HG02678 (cell line): Measurements from ENCODE around the gene ANKRD62.
"Not testable (repeated sequence)": the region's sequence is repeated elsewhere in the genome, so short reads cannot be mapped to it uniquely, and the experiment has no call there.

Source experiments
- ATAC-seq: cut with Tn5 transposase; IDR thresholded peaks from one replicate; pipeline ENCODE4 v1.9.1; 2021; ENCODE audit warnings: mild to moderate bottlenecking, moderate library complexity; ENCODE audit not compliant: unreplicated experiment

ANKRD62 gene

GRCh38 chr18:12065397-12065796 is 28.2 kb upstream of the ANKRD62 start:
- ATAC-seq, result no peak

GRCh38 chr18:12066910-12067511 is 26.6 kb upstream of the ANKRD62 start:
- no peak for ATAC-seq

GRCh38 chr18:12067671-12068070 is 26.0 kb upstream of the ANKRD62 start:
- ATAC-seq, result no peak

GRCh38 chr18:12068316-12068949 is 25.2 kb upstream of the ANKRD62 start:
- not testable (repeated sequence) for ATAC-seq

GRCh38 chr18:12068950-12069320 is 24.7 kb upstream of the ANKRD62 start:
- no peak for ATAC-seq

GRCh38 chr18:12071066-12071465 is 22.6 kb upstream of the ANKRD62 start:
- not testable (repeated sequence) for ATAC-seq

GRCh38 chr18:12072996-12073395 is 20.6 kb upstream of the ANKRD62 start:
- ATAC-seq, result no peak

- ATAC-seq, result no peak
Measured at GRCh38 chr18:12074736-12075135, 18.9 kb upstream of the ANKRD62 start.

GRCh38 chr18:12076424-12077140 is 17.1 kb upstream of the ANKRD62 start:
- ATAC-seq, result no peak

- not testable (repeated sequence) for ATAC-seq
Measured at GRCh38 chr18:12077994-12078393, 15.6 kb upstream of the ANKRD62 start.

- no peak for ATAC-seq
Measured at GRCh38 chr18:12079491-12080237, 14.0 kb upstream of the ANKRD62 start.

GRCh38 chr18:12085136-12085535 is 8.5 kb upstream of the ANKRD62 start:
- ATAC-seq, result no peak

GRCh38 chr18:12085786-12086185 is 7.9 kb upstream of the ANKRD62 start:
- ATAC-seq, result no peak

GRCh38 chr18:12086249-12086648 is 7.4 kb upstream of the ANKRD62 start:
- no peak for ATAC-seq

- no peak for ATAC-seq
Measured at GRCh38 chr18:12086677-12087470, 6.8 kb upstream of the ANKRD62 start.

- ATAC-seq, result no peak
Measured at GRCh38 chr18:12087471-12088025, 6.1 kb upstream of the ANKRD62 start.

GRCh38 chr18:12088096-12088495 is 5.5 kb upstream of the ANKRD62 start:
- ATAC-seq, result no peak

- ATAC-seq, result no peak
Measured at GRCh38 chr18:12088731-12089375, 4.8 kb upstream of the ANKRD62 start.

- ATAC-seq, result no peak
Measured at GRCh38 chr18:12091538-12092141, 2.0 kb upstream of the ANKRD62 start.
